ENCODE results near the gene EREG. TPM values are rescaled to one million over a fixed set of nuclear protein-coding genes. Genes with fewer than 3 reads are reported as not detected.

EREG gene
- total and polyA plus RNA-seq, 9 of the 15 experiments (the other 6 are each of a cell fraction or from before 2014, with no cell fraction given): 0.97 to 7.3 (median 2.5) TPM

DNA sequence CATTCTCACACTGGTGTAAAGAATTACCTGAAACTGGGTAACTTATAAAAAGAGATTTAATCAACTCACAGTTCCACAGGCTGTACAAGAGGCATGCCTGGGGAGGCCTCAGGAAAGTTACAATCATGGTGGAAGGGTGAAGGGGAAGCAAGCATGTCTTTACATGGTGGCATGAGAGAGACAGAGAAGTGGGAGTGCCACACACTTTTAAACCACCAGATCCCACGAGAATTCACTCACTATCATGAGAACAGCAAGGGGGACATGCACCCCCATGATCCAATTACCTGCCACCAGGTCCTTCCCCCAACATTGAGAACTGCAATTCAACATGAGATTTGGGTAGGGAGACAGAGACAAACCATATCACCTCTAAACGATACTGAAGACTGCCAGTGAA lies 33.7 kb upstream of the EREG start (continued):
- TF ChIP-seq, protein P1, sequence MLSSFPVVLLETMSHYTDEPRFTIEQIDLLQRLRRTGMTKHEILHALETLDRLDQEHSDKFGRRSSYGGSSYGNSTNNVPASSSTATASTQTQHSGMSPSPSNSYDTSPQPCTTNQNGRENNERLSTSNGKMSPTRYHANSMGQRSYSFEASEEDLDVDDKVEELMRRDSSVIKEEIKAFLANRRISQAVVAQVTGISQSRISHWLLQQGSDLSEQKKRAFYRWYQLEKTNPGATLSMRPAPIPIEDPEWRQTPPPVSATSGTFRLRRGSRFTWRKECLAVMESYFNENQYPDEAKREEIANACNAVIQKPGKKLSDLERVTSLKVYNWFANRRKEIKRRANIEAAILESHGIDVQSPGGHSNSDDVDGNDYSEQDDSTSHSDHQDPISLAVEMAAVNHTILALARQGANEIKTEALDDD (IDR thresholded peaks at IDR 0.05): no peak
- TF ChIP-seq NFXL1 (CRISPR knock-in tag; IDR thresholded peaks at IDR 0.05): no peak
- TF ChIP-seq HMGN3 (IDR thresholded peaks at IDR 0.05; ENCODE audit: borderline replicate concordance, extremely low read depth, insufficient read length, low read depth, low read length): no peak
- TF ChIP-seq, protein P2, sequence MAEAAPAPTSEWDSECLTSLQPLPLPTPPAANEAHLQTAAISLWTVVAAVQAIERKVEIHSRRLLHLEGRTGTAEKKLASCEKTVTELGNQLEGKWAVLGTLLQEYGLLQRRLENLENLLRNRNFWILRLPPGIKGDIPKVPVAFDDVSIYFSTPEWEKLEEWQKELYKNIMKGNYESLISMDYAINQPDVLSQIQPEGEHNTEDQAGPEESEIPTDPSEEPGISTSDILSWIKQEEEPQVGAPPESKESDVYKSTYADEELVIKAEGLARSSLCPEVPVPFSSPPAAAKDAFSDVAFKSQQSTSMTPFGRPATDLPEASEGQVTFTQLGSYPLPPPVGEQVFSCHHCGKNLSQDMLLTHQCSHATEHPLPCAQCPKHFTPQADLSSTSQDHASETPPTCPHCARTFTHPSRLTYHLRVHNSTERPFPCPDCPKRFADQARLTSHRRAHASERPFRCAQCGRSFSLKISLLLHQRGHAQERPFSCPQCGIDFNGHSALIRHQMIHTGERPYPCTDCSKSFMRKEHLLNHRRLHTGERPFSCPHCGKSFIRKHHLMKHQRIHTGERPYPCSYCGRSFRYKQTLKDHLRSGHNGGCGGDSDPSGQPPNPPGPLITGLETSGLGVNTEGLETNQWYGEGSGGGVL (CRISPR knock-in tag; IDR thresholded peaks at IDR 0.05): no peak
- no peak for TF ChIP-seq BCLAF1 (IDR thresholded peaks at IDR 0.05; ENCODE audit: borderline replicate concordance in 1 of 2, control insufficient read depth in 1 of 2, low read depth in 2 of 2, low read length in 1 of 2)
- TF ChIP-seq POLR2B (IDR thresholded peaks at IDR 0.05; ENCODE audit: low read depth, partially characterized antibody): peak; percentile 69
- no peak for TF ChIP-seq ATF1 (CRISPR knock-in tag; IDR thresholded peaks at IDR 0.05)
- TF ChIP-seq ATF1 (tag; IDR thresholded peaks at IDR 0.05): no peak
- TF ChIP-seq BDP1 (IDR thresholded peaks at IDR 0.05; ENCODE audit: insufficient read depth, insufficient read length): no peak
- TF ChIP-seq KLF13 (tag; IDR thresholded peaks at IDR 0.05; ENCODE audit: borderline replicate concordance, low read depth): no peak
- TF ChIP-seq POLR3A (IDR thresholded peaks at IDR 0.05; ENCODE audit: borderline replicate concordance, extremely low read depth, insufficient read depth, insufficient read length): no peak
- TF ChIP-seq ZNF584 (CRISPR knock-in tag; IDR thresholded peaks at IDR 0.05; ENCODE audit: low read depth): 0 out of 2 replicates have a peak, but pooled peaks have one; percentile 4
- TF ChIP-seq MBD1 (CRISPR knock-in tag; IDR thresholded peaks at IDR 0.05): no peak
- no peak for TF ChIP-seq ZKSCAN3 (CRISPR knock-in tag; IDR thresholded peaks at IDR 0.05)
- no peak; the same call in 1 of the 2 replicates for TF ChIP-seq DMBX1 (CRISPR knock-in tag; IDR thresholded peaks at IDR 0.05; ENCODE audit: borderline replicate concordance)
- no peak for TF ChIP-seq CBFA2T2 (conservative IDR thresholded peaks at IDR 0.05)
- no peak for TF ChIP-seq ELF2 (CRISPR knock-in tag; IDR thresholded peaks at IDR 0.05)
- TF ChIP-seq SAP30 (IDR thresholded peaks at IDR 0.05; ENCODE audit: borderline replicate concordance, insufficient read depth, low read depth, low read length, poor library complexity, severe bottlenecking): no peak
- no peak for TF ChIP-seq RBM34 (IDR thresholded peaks at IDR 0.05; ENCODE audit: borderline replicate concordance, insufficient read depth, low read length)
- no peak; the same call in 1 of the 2 replicates for TF ChIP-seq PHF8 (IDR thresholded peaks at IDR 0.05; ENCODE audit: borderline replicate concordance, low read length)
- no peak for TF ChIP-seq NFYB (IDR thresholded peaks at IDR 0.05; ENCODE audit: extremely low read depth, insufficient read length)

Measured in K562 (cell line).